Stimulated activated CD8-positive, alpha-beta memory T cell treated with anti-CD3 and anti-CD28 coated beads, Interleukin-4, amount 100 ng/mL, for 24 hours (primary cell): Measurements from ENCODE around the gene STXBP4.

ENCODE experiments used
- DNase-seq: peaks from one replicate; pipeline ENCODE4 v3.0.0-alpha.2; 2020; ENCODE audit warnings: low read depth

Gene STXBP4, protein sequence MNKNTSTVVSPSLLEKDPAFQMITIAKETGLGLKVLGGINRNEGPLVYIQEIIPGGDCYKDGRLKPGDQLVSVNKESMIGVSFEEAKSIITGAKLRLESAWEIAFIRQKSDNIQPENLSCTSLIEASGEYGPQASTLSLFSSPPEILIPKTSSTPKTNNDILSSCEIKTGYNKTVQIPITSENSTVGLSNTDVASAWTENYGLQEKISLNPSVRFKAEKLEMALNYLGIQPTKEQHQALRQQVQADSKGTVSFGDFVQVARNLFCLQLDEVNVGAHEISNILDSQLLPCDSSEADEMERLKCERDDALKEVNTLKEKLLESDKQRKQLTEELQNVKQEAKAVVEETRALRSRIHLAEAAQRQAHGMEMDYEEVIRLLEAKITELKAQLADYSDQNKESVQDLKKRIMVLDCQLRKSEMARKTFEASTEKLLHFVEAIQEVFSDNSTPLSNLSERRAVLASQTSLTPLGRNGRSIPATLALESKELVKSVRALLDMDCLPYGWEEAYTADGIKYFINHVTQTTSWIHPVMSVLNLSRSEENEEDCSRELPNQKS

DNA sequence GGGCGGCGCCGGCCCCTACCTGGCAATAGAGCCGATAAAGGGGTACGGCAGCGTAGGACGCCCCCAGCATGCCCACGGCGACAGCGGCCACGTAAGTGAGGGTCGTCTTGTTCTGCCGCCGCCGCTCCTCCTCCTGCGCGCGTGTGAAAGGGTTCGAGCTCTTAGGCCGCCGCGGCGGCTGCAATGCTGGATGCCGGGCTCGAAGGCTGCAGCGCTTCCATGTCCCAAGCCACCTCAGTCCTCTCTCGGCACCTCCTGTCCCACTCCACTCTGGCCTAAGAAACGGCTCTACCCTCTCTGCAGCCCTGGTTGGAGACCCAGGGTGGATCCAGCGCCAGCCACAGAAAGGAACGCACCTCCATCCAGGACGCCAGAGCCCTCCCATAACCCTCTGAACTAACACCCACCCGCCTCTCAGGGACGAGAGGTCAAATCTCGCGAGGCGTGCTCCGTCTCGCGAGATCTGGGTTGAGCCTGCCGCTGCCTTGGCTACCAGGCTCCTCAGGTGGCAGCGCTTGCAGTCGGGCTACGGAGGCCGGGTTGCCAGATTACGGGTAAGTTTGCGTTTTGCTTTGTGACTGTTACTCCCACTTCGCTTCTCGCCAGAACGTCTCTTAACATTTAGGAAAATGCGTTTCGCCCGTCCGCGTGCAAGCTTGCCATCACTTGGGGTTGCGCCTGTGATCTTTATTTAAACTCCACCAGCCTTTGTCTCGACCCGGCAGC is at the start of gene STXBP4, which contains the start of gene COX11:
TSS of gene STXBP4 (plus strand) at position 504 of the 726 bp plus-strand sequence. CDS start 17,455 bp downstream, outside the sequence.
TSS of gene COX11 (minus strand) at position 393 of the 726 bp plus-strand sequence. CDS start at position 385, 8 bp downstream.
- peak; percentile 83 for DNase-seq

DNA sequence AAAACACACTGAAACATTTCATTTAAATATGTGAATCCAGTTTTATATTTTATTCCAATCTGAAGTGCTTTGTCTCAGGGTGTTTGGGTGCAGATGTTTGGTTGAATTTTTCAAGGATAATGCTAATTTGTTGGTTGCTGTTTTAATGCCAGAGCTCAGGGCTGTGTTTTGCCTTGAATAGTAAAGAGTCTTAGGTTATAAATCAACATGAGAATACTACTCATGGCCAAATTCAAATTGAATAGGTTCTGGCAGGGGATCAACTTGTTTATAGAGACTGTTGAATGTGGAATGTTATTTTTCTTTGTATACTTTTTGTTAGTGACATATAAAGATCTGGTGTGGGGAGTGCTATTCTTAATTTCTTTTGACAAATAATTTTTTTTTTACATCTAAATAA is 49.1 kb upstream of the STXBP4 start:
- DNase-seq, result no peak

DNA sequence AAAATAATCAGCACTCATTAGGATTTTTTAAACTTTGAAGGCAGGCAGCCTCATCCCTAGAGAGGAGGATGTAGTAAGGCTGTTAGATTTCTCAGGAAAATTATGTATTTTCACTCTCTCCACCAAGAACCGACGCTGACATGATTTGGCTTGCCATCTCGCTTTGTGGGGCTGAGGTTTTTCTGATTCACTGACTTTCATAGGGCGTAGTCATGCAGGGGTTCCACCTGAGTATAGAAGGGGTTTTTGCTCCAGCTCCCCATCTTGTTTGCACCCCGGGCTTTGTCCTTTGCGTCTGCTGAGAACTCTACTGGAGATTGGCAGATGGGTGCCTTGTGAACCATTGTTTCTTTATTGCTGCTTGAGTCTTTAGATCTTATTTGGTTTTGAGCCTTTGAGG is 47.7 kb upstream of the STXBP4 start:
- DNase-seq, result no peak

DNA sequence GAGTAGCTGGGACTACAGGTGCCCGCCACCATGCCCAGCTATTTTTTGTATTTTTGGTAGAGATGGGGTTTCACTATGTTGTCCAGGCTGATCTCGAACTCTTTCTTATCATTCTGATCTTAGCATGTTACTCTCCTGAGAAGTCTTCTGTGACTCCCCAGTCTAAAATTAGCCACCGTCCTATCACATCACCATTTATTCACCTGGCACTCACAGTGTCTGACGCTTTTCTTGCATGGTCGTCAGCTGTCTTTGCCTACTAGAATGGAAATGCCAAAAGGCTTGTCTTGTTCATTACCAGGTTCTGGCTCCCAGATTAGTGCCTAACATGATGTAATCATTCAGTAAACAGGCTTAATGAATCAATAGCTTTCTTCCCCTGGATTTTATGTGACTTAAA is 44.2 kb upstream of the STXBP4 start:
- no peak for DNase-seq

GRCh38 chr17:54927525-54927924 is 41.0 kb upstream of the STXBP4 start:
- no peak for DNase-seq

DNA sequence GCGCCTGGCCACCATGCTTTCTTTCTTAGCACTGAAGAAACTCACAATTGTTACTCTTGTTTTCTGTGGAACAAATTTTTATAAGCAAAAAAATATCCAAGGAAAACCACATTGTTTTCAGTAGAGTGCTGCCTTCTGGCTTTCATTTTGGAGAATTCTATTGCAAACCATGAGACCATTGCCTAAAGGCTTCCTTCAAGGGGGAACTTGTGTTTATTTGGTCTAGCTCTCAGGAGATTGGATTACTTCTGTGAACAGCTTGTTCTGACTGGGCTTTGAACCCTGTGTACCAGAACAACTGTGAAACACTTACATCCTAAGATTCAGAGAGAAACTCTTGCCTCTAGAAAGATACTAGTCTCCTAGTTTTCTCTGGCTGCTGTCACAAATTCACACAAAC is 35.9 kb upstream of the STXBP4 start:
- no peak for DNase-seq

DNA sequence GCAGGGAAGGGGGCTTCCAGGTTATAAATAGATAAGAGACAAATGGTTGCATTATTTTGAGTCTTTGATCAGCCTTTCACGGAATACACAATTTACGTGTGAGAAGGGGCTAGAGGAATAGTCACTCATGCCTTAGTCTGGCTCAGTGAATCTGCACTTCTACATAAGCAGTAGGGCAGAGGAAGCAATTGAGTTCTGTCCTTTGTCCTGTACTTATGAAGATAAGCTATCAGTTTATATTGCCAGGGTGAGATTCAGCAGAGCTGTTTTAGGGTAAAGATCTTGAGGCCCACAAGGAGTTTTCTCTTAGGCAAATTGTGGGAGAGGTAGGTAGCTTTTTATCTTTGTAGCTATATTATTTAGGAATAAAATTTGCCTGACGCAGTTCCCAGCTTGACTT is 34.6 kb upstream of the STXBP4 start:
- DNase-seq, result no peak

- no peak for DNase-seq
These were observed 33.1 kb upstream of the STXBP4 start for GRCh38 chr17:54935471-54935870.

GRCh38 chr17:54937018-54937417 is 31.5 kb upstream of the STXBP4 start:
- no peak for DNase-seq

- no peak for DNase-seq
These were observed 31.1 kb upstream of the STXBP4 start for GRCh38 chr17:54937426-54937825.

- no peak for DNase-seq
These were observed 27.3 kb upstream of the STXBP4 start for GRCh38 chr17:54941285-54941684.

GRCh38 chr17:54944796-54945195 is 23.8 kb upstream of the STXBP4 start:
- DNase-seq, result no peak

GRCh38 chr17:54945231-54945630 is 23.3 kb upstream of the STXBP4 start:
- no peak for DNase-seq

GRCh38 chr17:54945671-54946070 is 22.9 kb upstream of the STXBP4 start:
- no peak for DNase-seq

GRCh38 chr17:54947396-54947795 is 21.2 kb upstream of the STXBP4 start:
- no peak for DNase-seq

GRCh38 chr17:54948380-54948779 is 20.2 kb upstream of the STXBP4 start:
- DNase-seq, result no peak

- no peak for DNase-seq
These were observed 18.4 kb upstream of the STXBP4 start for GRCh38 chr17:54950116-54950515.

DNA sequence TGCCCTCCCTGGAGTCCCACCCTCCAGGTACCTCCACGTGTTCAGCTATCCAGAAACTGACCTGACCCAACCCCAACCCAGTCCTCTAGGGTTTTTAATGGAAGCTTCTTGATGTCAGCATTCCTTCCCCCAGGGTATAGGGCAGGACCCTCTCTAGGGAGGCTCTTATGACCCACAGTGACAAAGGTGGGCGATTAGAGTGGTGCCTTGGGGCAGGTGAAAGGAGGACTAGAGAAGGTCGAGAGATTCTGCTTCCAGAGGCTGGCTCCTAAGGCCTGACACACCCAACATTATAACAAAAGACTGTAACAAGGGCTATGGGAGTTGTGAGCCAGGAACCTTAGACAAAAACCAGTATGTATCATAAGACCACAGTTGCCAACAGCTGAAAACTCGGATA is 17.3 kb upstream of the STXBP4 start:
- DNase-seq, result no peak

DNA sequence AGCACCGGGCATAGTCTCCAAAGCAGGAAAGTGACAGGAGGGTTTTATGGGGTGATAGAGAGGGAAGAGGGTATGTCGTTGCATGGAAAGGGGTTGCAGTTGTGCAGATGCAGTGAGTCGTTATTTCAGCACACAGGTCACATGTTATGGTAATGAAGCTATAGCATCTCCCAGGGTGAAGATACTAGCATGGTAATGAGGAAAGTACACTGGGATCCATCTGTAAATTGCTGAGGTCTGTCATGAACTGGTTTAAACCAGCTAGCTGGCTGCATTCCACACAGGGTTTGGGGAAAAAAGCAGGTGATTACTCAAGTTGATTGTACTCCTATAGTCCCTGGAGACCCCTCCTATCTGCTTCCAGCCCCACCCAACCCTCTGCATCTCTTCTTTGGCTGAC is 11.8 kb upstream of the STXBP4 start:
- DNase-seq, result no peak

GRCh38 chr17:54967621-54968261 is 824 bp upstream of the STXBP4 start:
- DNase-seq, result no peak

GRCh38 chr17:54968988-54969332 is 395 bp downstream of the STXBP4 start:
- no peak for DNase-seq
